Common myeloid progenitor, CD34-positive (primary cell): Measurements from ENCODE around the gene MACROD2.

Experiments used
- CTCF ChIA-PET: fragments of 350-600 bp; sonication (Branson Sonifier 250); formaldehyde crosslinking; loops from one replicate; lab custom pipeline; 2021; ENCODE audit warnings: antibody characterized with exemption; lab: Charles Lee
- POLR2A ChIA-PET: fragments of 350-600 bp; sonication (Branson Sonifier 250); formaldehyde crosslinking; loops from one replicate; lab custom pipeline; 2021; ENCODE audit warnings: antibody characterized with exemption; lab: Charles Lee
- DNase-seq, 3 donors: peaks; one replicate each; pipeline versions ENCODE4 v3.0.0 to v3.0.0-alpha.2; 2013
- H3K27ac ChIP-seq, 2 experiments: 1 replicate in 1 of 2; 2 replicates in 1 of 2; pipeline ENCODE4 v1.7.0; 2013; ENCODE audit warnings: inconsistent platforms in 2 of 2, low read length in 2 of 2, mild to moderate bottlenecking in 2 of 2, low read depth in 1 of 2, moderate library complexity in 1 of 2; ENCODE audit not compliant: severe bottlenecking in 2 of 2, insufficient read depth in 1 of 2, poor library complexity in 1 of 2
- H3K27me3 ChIP-seq, 5 experiments: replicated peaks in 2 of 5; 1 replicate in 3 of 5; 2 replicates in 2 of 5; pipeline versions ENCODE4 v1.6.1 to v1.7.0; 2013; ENCODE audit warnings: low read length in 4 of 5, mild to moderate bottlenecking in 2 of 5, moderate library complexity in 2 of 5, inconsistent platforms in 1 of 5; ENCODE audit not compliant: insufficient read depth in 5 of 5, control insufficient read depth in 4 of 5
- H3K36me3 ChIP-seq, 4 experiments: 1 replicate in 2 of 4; 2 replicates in 2 of 4; pipeline versions ENCODE4 v1.6.1 to v1.7.0; 2013; ENCODE audit warnings: low read length in 3 of 4, control low read depth in 1 of 4, mild to moderate bottlenecking in 1 of 4; ENCODE audit not compliant: control insufficient read depth in 4 of 4, insufficient read depth in 4 of 4
- H3K4me1 ChIP-seq, 4 experiments: 1 replicate in 3 of 4; 2 replicates in 1 of 4; pipeline versions ENCODE4 v1.6.1 to v1.7.1; 2013; ENCODE audit warnings: low read length in 3 of 4, mild to moderate bottlenecking in 3 of 4, control low read depth in 1 of 4, inconsistent platforms in 1 of 4, moderate library complexity in 1 of 4; ENCODE audit not compliant: control insufficient read depth in 4 of 4, insufficient read depth in 4 of 4; ENCODE audit errors: control extremely low read depth in 1 of 4
- H3K4me3 ChIP-seq, 7 experiments: 1 replicate in 4 of 7; 2 replicates in 3 of 7; pipeline versions ENCODE4 v1.5.1 to v1.7.0; 2013; ENCODE audit warnings: mild to moderate bottlenecking in 7 of 7, low read length in 6 of 7, moderate library complexity in 6 of 7, inconsistent platforms in 2 of 7, low read depth in 2 of 7, control low read depth in 1 of 7; ENCODE audit not compliant: insufficient read depth in 4 of 7, control insufficient read depth in 1 of 7; ENCODE audit errors: extremely low read depth in 1 of 7
- H3K9me3 ChIP-seq, 5 experiments: 1 replicate in 4 of 5; 2 replicates in 1 of 5; pipeline versions ENCODE4 v1.6.1 to v1.7.1; 2013; ENCODE audit warnings: low read length in 4 of 5, mild to moderate bottlenecking in 2 of 5, inconsistent platforms in 1 of 5, low read depth in 1 of 5, moderate library complexity in 1 of 5; ENCODE audit not compliant: control insufficient read depth in 4 of 5, insufficient read depth in 2 of 5; ENCODE audit errors: control extremely low read depth in 1 of 5
- WGBS: methylation state at CpG from one replicate; pipeline ENCODE4 v1.1.5; 2013; ENCODE audit not compliant: insufficient coverage; 5-methylcytosine and 5-hydroxymethylcytosine counted together

The MACROD2 gene

DNA sequence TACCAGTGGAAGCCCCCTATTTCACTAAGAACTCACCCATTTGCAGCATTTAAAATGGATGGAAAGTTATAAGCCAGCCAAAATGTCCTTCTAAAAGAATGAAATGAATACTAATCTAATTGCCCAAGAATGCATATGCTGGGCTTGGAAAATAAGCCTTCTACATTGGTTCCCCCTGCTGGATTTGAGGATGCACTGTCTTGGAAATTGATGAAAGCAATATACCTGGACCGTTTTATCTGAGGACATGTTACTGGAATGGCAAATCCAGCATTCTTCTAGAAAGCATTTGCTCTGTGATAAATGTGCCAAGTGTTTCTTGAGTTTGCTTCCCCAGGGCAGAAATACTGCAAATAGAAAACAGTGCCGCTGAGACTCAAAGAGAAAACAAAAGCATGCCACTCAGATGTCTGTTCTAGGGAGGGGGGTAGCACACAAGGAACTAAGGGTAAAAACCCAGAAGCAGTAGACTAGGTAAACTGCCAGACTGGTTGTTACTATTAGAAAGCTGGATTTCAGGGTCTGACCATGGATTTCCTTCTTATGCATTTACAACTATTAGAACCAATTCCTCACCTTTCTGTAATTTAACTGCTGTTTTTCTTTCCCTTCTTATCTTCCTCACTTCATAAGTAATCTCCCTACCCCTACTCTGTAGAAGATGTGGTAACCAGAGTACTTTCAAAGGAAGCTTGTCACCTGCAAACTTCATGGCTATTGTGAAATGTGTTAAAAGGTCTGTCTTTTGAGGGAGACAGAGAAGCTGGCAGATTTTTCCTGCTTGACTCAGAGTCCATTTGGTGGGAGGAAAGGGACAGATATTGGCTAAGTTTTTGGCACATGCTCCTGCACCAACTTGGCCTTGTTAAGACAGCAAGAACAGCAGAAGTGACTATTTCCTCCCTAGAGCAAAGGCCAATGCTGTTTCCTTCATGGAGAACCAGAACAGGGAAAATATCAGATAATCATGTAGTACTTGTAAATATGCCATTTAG, 1935.3 kb downstream of the MACROD2 start:
- no peaks in the 10 kb centered on the region for H3K36me3 ChIP-seq
- no peaks in the 10 kb centered on the region for H3K4me1 ChIP-seq
- H3K27ac ChIP-seq: no peak overlapping the region
- DNase-seq: peak; percentile 11 to 42 (median 38)
- WGBS: 62% methylated on average over 2 of the region's 2 CpGs
- H3K9me3 ChIP-seq: no peaks in the 10 kb centered on the region
- peaks cover 0 to 2% (median 0%) of the 10 kb centered on the region in 5 experiments for H3K27me3 ChIP-seq
- H3K4me3 ChIP-seq: no peak overlapping the region
- CTCF ChIA-PET: interaction anchor here (0.9 to 1.1 kb wide), 2 partner anchors 11 to 221 kb away, joined by 3 to 4 read pairs; no protein-coding TSS in a partner anchor
- POLR2A ChIA-PET: no interaction called here

GRCh38 chr20:15931897-15932296, 1936.6 kb downstream of the MACROD2 start:
- Histone ChIP-seq H3K36me3 (no peaks in the 10 kb centered on the region), H3K27me3 (peaks cover 0 to 2% (median 0%) of the 10 kb centered on the region in 5 experiments), H3K4me1 (no peaks in the 10 kb centered on the region), H3K9me3 (no peaks in the 10 kb centered on the region), H3K4me3 (no peak overlapping the region), H3K27ac (no peak overlapping the region)
- 93% methylated on average over 3 of the region's 4 CpGs for WGBS
- no peak for DNase-seq
- ChIA-PET POLR2A (no interaction called here), CTCF (interaction anchor here (0.8 kb wide), 1 partner anchor 222 kb away, joined by 3 read pairs; no protein-coding TSS in a partner anchor)

GRCh38 chr20:15937179-15937578, 1941.9 kb downstream of the MACROD2 start:
- ChIA-PET POLR2A (no interaction called here), CTCF (no interaction called here)
- peaks cover 0 to 17% (median 5%) of the 10 kb centered on the region in 5 experiments for H3K9me3 ChIP-seq
- no peak overlapping the region for H3K4me3 ChIP-seq
- no peak overlapping the region for H3K27ac ChIP-seq
- no peaks in the 10 kb centered on the region for H3K4me1 ChIP-seq
- no peak for DNase-seq
- WGBS: 80% methylated on average over 1 of the region's 3 CpGs
- no peaks in the 10 kb centered on the region for H3K27me3 ChIP-seq
- H3K36me3 ChIP-seq: no peaks in the 10 kb centered on the region

DNA sequence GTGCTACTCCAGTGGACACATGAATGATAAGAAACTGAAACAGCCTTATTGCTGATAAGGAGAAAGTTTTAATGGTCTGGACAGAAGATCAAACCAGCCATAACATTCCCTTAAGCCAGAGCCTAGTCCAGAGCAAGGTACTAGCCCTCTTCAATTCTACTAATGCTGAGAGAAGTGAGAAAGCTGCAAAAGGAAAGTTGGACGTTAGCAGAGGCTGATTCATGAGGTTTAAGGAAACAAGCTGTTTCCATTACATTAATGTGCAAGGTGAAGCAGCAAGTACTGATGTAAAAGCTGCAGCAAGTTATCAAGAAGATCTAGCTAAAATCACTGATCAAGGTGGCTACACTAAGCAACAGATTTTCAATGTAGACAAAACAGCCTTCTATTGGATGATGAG, 1943.5 kb downstream of the MACROD2 start:
- POLR2A ChIA-PET: no interaction called here
- H3K4me1 ChIP-seq: no peaks in the 10 kb centered on the region
- no peaks in the 10 kb centered on the region for H3K27me3 ChIP-seq
- no peaks in the 10 kb centered on the region for H3K36me3 ChIP-seq
- H3K27ac ChIP-seq: no peak overlapping the region
- CTCF ChIA-PET: no interaction called here
- no peak overlapping the region for H3K4me3 ChIP-seq
- peaks cover 0 to 17% (median 5%) of the 10 kb centered on the region in 5 experiments for H3K9me3 ChIP-seq
- DNase-seq: no peak
- WGBS: 91% methylated on average over 1 of the region's 1 CpG

GRCh38 chr20:15940127-15940526, 1944.8 kb downstream of the MACROD2 start:
- ChIA-PET CTCF (no interaction called here), POLR2A (no interaction called here)
- H3K9me3 ChIP-seq: peaks cover 0 to 17% (median 5%) of the 10 kb centered on the region in 5 experiments
- no peak for DNase-seq
- H3K27ac ChIP-seq: no peak overlapping the region
- H3K4me1 ChIP-seq: no peaks in the 10 kb centered on the region
- H3K27me3 ChIP-seq: no peaks in the 10 kb centered on the region
- H3K36me3 ChIP-seq: no peaks in the 10 kb centered on the region
- WGBS: 95% methylated on average over 6 of the region's 6 CpGs
- no peak overlapping the region for H3K4me3 ChIP-seq

DNA sequence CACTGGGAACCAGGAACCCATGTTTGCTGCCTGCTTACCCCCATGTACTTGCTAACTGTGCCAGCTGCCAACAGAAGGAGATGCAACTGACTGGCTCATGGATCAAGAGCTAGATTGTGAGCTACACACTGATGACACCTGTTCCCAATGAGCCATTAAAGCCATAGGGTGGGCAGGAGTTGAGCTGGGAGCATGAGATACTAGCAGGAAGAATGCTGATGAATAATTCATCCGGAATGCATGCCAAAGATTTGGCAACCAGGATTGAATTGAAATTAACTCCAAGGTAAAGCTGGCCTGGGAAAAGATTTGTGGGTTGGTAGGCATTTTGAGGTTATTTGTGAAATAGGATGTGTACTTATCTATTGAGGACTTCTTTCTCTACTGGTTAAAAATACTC, 1946.8 kb downstream of the MACROD2 start:
- 43% methylated on average over 1 of the region's 1 CpG for WGBS

GRCh38 chr20:15945289-15945688, 1950.0 kb downstream of the MACROD2 start:
- Histone ChIP-seq H3K9me3 (no peaks in the 10 kb centered on the region), H3K4me3 (no peak overlapping the region), H3K27ac (no peak overlapping the region), H3K36me3 (no peaks in the 10 kb centered on the region), H3K4me1 (no peaks in the 10 kb centered on the region), H3K27me3 (no peaks in the 10 kb centered on the region)
- POLR2A ChIA-PET: no interaction called here
- CTCF ChIA-PET: no interaction called here
- no peak for DNase-seq

More for the DNA sequence above, 1946.8 kb downstream of the MACROD2 start:
- H3K27me3 ChIP-seq: no peaks in the 10 kb centered on the region
- ChIA-PET POLR2A (no interaction called here), CTCF (no interaction called here)
- peaks cover 0 to 17% (median 5%) of the 10 kb centered on the region in 5 experiments for H3K9me3 ChIP-seq
- H3K27ac ChIP-seq: no peak overlapping the region
- no peak for DNase-seq
- no peaks in the 10 kb centered on the region for H3K36me3 ChIP-seq
- no peak overlapping the region for H3K4me3 ChIP-seq
- H3K4me1 ChIP-seq: no peaks in the 10 kb centered on the region
